ENCODE measurements around the gene PSMG3. TPM values are rescaled to one million over a fixed set of nuclear protein-coding genes. Genes with fewer than 3 reads are reported as not detected.

PSMG3 gene
- total and polyA plus RNA-seq, 2 donors (not counting 3 experiments of a cell fraction or from before 2014, with no cell fraction given): 25.5 to 49.7 TPM

DNA sequence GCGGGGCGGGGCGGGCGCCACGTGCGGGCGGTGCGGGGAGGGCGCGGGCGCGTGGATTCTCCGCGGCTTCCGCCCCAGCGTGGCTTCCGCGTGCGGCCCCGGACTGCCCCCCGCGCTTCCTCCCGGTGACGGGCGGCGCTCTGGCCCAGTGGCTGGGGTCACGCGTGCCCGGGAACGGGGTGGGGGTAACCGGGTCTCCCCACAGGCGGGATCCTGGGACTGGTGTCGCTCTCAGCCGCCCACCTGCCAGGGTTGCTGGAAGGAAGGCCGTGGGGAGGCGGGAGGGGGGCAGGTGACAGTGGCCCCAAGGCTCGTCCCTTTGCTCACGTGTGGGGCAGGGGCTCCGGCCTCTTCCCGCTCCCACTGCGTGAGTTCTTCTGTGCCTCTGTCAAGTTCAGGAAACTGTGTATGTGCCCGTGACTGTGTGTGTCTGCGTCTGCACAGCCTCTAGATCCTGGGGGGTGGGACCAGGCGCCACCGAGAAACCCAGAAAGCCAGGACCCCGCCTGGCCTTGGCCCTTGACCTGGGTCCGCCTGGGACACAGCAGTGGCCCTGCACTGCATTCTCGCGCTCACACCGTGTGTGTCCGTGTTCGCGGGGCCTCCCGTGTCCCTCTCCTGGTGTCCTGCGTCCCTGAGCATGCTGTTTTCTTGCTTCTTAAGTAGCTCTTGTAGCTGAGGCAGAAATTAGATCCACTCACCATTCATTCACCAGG lies 38.4 kb downstream of the PSMG3 start:
- H3K4me1 ChIP-seq (ENCODE audit: control insufficient read depth, extremely low read depth, insufficient read depth, low read length): peaks cover 40% of the 10 kb centered on the region
- H3K27ac ChIP-seq (ENCODE audit: insufficient read depth, low read depth, low read length): peak overlapping the region; percentile 97
- H3K9me3 ChIP-seq (replicated peaks; ENCODE audit: control insufficient read depth, insufficient read depth, low read length): no peaks in the 10 kb centered on the region
- ChIA-PET CTCF (interaction anchor here (1.0 to 1.1 kb wide), 2 partner anchors 17 to 27 kb away, joined by 3 read pairs; no protein-coding TSS in a partner anchor), POLR2A (no interaction called here)
- TF ChIP-seq FOS (IDR thresholded peaks at IDR 0.05; ENCODE audit: borderline replicate concordance, insufficient read depth, low read length): no peak
- TF ChIP-seq GATA2 (IDR thresholded peaks at IDR 0.05; ENCODE audit: insufficient read depth, insufficient read length, low read depth, low read length): no peak
- TF ChIP-seq MAX (IDR thresholded peaks at IDR 0.05; ENCODE audit: insufficient read depth, insufficient read length): no peak
- no peak for TF ChIP-seq POLR2AphosphoS5 (IDR thresholded peaks at IDR 0.05; ENCODE audit: insufficient read depth, low read depth, low read length)
- TF ChIP-seq, protein P1, sequence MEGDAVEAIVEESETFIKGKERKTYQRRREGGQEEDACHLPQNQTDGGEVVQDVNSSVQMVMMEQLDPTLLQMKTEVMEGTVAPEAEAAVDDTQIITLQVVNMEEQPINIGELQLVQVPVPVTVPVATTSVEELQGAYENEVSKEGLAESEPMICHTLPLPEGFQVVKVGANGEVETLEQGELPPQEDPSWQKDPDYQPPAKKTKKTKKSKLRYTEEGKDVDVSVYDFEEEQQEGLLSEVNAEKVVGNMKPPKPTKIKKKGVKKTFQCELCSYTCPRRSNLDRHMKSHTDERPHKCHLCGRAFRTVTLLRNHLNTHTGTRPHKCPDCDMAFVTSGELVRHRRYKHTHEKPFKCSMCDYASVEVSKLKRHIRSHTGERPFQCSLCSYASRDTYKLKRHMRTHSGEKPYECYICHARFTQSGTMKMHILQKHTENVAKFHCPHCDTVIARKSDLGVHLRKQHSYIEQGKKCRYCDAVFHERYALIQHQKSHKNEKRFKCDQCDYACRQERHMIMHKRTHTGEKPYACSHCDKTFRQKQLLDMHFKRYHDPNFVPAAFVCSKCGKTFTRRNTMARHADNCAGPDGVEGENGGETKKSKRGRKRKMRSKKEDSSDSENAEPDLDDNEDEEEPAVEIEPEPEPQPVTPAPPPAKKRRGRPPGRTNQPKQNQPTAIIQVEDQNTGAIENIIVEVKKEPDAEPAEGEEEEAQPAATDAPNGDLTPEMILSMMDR (IDR thresholded peaks at IDR 0.05; ENCODE audit: extremely low read depth in 1 of 2, insufficient read depth in 1 of 2, low read depth in 1 of 2, low read length in 2 of 2): no peak
- TF ChIP-seq MYC (IDR thresholded peaks at IDR 0.05; ENCODE audit: low read depth, low read length): no peak
- TF ChIP-seq JUN (IDR thresholded peaks at IDR 0.05; ENCODE audit: borderline replicate concordance, insufficient read depth, insufficient read length, low read depth): no peak
- TF ChIP-seq POLR2A (IDR thresholded peaks at IDR 0.05; ENCODE audit: low read depth, low read length): no peak
- no peak for TF ChIP-seq EZH2 (IDR thresholded peaks at IDR 0.05; ENCODE audit: borderline replicate concordance, low read depth, low read length, severe bottlenecking)
- DNase-seq (ENCODE audit: low read depth, low spot score) (peak; percentile 60), FAIRE-seq (peak; percentile 54)
- no peak overlapping the region for H2AFZ ChIP-seq (ENCODE audit: low read depth, low read length)
- no peaks in the 10 kb centered on the region for H4K20me1 ChIP-seq (replicated peaks; ENCODE audit: control insufficient read depth, extremely low read depth, insufficient read depth, low read length)
- peak overlapping the region; percentile 89 for H3K9ac ChIP-seq (replicated peaks; ENCODE audit: extremely low read depth, insufficient read depth, low read length)
- H3K36me3 ChIP-seq (ENCODE audit: control insufficient read depth in 2 of 2, extremely low read depth in 1 of 2, insufficient read depth in 2 of 2, low read length in 2 of 2): no peaks in the 10 kb centered on the region
- H3K4me3 ChIP-seq (replicated peaks in 1 of 3; ENCODE audit: insufficient read depth in 1 of 3, low read depth in 1 of 3, low read length in 3 of 3): peak overlapping the region; percentile 0 to 70 (median 54)
- BruUV-seq (replicated peaks): no TSS peak
- peak overlapping the region; percentile 65 for H3K4me2 ChIP-seq (ENCODE audit: insufficient read depth, low read length)
- peaks cover 4% of the 10 kb centered on the region in 2 experiments for H3K27me3 ChIP-seq (ENCODE audit: control insufficient read depth in 2 of 2, insufficient read depth in 2 of 2, low read length in 2 of 2)
- intact Hi-C loops (cut with micrococcal nuclease): no loop called here
- no peaks in the 10 kb centered on the region for H3K9me1 ChIP-seq (replicated peaks; ENCODE audit: control insufficient read depth, extremely low read depth, insufficient read depth, low read length)
- peaks cover 33% of the 10 kb centered on the region for H3K79me2 ChIP-seq (ENCODE audit: control insufficient read depth, insufficient read depth, low read length)
- dilution Hi-C loops (cut with MboI; ENCODE audit: extremely low pct_ligation_motif_present, low sequenced_read_pairs): no loop called here
